GM19025 (cell line): ENCODE measurements around the gene HNMT.

Experiments
- ATAC-seq: cut with Tn5 transposase; IDR thresholded peaks from one replicate; pipeline ENCODE4 v1.9.1; 2021; ENCODE audit warnings: mild to moderate bottlenecking, low read depth, moderate library complexity; ENCODE audit not compliant: unreplicated experiment

Gene HNMT

DNA sequence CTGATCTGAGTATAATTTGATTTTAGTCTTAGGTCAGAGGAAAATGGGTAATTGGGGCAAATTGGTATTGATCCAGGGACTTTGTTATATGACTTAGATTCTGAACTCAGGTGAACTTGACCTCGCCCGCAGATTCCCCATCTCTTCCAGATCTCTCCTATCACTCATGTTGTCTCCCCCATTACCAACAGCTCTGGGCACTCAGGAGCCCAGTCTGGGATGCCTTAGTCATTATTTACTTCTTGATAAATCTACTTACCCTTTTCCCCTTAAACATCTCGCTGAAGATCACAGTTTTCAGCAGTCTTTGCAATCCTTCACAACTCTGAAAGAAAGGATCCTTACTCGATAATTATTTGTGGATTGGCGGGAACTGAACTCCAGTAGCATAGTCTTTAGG, 19.6 kb upstream of the HNMT start:
- no peak for ATAC-seq

DNA sequence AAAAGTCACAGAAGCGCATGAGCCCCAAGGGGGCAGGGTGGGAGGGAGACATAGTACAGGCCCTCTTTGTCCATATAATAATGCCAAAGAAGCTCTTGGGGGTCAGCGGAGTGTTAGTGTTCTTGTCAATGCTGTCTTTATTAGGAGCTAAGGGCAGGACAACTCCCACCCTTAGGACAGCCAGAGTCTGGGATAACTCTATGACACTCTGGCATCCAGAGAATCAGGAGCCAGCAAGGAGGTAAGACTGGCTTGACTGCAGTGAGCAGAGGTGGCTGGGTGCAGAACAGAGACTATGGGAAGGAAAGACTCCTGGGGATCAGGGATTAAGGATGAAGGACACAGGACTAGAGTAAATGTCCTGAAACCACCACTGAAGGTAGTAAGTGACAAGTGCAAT, 19.0 kb upstream of the HNMT start:
- ATAC-seq, result no peak

- no peak for ATAC-seq
Measured at GRCh38 chr2:137946227-137946626, 18.0 kb upstream of the HNMT start.

GRCh38 chr2:137947032-137947727, 17.1 kb upstream of the HNMT start:
- no peak for ATAC-seq

DNA sequence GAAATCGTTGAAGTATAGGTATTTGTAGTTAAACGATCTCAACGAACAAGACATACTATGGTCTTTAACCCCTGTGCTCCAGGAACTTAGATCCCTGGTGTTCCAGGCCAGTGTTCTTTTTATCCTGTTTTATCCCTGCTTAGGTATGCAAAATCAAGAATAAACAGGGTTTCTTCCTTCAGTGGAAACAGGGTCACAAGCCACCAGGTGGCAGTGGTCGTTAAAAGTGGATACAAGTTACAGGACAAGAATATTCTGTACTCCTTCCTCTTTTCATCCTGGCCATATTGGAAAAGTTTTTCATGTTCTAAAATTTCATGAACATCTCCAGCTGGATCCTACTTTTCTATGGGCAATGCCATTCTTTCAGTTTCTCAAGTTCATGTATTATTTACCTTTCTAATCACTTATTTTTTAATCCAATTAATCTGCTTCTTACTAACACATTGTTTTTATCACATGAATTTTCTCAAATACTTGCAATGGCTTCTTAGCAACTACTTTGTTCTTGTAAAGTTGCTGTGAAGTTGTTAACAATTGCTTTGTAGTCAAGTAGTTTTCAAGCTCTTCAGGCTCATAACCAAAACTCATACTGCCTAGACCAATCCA, 16.4 kb upstream of the HNMT start:
- no peak for ATAC-seq

- no peak for ATAC-seq
Measured at GRCh38 chr2:137948894-137949293, 15.4 kb upstream of the HNMT start.

GRCh38 chr2:137950238-137950637, 14.0 kb upstream of the HNMT start:
- ATAC-seq, result no peak

GRCh38 chr2:137951586-137951985, 12.7 kb upstream of the HNMT start:
- ATAC-seq, result no peak

DNA sequence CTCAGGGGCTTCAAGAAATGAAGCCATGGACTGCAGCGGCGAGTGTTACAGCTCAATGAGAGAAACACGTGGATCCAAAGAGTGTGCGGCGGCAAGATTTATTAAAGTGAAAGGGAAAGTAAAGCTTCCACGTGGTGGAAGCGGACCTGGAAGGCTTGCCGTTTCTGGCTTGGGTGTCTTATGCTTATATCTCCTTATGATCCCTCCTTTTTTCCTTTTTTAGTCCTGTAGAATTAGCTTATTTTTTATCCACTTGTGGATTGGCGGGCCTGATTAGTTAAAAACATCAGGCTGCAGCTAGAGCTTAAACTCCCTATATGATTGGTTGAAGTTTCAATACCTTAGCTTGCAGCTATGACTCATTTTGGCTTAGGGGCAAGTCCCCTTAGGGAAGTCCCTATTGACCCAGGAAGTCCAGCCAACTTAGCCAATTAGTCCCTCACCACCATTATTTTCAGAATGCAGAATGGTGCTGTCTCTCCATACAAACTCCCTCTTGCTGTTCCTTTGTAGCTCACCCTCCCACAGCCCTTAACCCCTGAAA, 11.6 kb upstream of the HNMT start:
- ATAC-seq, result peak; percentile 43

GRCh38 chr2:137955536-137955935, 8.7 kb upstream of the HNMT start:
- ATAC-seq, result no peak

GRCh38 chr2:137957033-137957432, 7.2 kb upstream of the HNMT start:
- no peak for ATAC-seq

DNA sequence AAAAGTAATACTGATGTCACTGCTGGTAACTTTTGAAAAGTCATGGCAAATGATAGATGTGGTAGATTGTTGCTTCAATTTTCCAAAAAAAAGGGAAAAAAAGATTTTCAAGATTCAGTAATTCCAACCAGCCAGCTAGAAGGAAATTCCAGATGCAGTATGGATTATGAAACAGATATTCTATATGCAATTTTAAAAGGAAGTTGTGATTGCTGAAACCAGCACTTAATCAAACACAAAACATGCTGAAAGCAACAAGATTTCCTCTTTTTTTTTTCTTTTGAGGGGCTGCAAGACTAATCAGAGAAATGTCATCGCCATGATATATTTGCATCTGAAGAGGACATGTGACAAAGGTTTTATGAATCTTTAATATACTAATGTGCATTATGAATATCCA, 5.1 kb upstream of the HNMT start:
- ATAC-seq, result no peak

GRCh38 chr2:137960223-137960622, 4.0 kb upstream of the HNMT start:
- no peak for ATAC-seq

DNA sequence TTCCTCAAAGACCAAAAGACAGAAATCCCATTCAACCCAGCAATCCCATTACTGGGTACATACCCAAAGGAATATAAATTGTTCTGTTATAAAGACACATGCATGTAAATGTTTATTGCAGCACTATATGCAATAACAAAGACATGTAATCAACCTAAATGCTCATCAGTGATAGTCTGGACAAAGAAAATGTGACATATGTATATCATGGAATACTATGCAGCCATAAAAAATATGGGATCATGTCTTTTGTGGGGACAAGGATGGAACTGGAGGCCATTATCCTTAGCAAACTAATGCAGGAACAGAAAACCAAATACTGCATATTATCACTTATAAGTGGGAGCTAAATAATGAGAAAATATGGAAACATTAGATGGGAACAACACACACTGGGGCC, 2.7 kb upstream of the HNMT start:
- ATAC-seq, result no peak

DNA sequence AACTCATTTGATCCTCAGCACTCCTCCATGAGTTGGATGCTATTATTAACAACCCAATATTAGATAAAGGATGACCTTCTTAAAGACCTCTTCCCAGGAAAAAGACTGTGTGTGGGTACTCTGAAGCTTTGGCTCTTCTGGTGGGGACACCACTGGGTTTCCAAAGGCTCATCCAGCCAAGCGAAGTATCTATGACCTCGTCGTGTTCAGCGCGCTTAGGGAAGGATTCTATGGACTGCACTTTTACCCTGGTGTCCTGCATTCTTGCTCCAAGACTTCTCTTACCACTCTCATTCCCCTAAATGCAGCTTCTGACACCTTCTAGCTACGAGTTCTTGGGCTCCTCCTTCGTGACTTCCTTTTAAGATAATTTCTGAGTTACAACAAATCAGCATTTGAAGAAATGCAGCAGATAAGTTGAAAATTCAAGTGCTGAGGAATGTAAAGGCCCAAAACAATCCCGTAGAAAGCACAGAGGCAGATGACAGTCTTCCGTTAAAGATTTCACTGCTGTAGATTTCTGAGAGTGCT, 673 bp upstream of the HNMT start:
- ATAC-seq, result no peak

GRCh38 chr2:137964859-137965459, 686 bp downstream of the HNMT start:
- no peak for ATAC-seq

- no peak for ATAC-seq
Measured at GRCh38 chr2:137966043-137966442, 1.8 kb downstream of the HNMT start.

DNA sequence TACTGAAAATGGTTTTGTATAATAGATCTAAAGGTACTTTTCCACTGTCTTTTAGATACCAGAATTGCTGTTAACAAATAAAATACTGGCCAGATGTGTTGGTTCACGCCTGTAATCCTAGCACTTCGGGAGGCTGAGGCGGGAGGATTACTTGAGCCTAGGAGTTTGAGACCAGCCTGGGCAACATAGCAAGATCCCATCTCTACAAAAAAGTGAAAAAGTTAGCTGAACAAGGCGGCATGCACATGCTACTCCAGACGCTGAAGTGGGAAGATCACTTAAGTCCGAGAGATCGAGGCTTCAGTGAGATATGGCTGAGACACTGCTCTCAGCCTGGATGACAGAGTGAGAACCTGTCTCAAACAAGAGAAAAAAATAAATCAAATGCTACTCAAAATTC, 2.8 kb downstream of the HNMT start:
- ATAC-seq, result no peak

GRCh38 chr2:137968477-137969417, 4.5 kb downstream of the HNMT start:
- no peak for ATAC-seq

DNA sequence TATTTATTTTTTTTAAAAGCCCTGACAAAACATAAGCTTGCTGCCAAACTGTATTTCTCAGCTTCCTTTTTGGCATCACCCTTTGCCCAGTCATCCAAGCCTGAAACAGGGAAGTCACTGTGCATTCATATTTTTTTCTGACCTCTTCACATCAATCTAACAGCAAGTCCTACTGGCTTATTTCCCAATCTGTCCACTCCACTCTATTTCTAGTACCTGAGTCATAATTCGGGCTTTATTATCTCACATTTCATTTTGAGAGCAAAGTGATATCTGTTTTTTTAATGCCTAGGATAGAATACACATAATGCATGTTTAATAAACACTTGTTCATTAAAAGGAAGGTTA, 5.1 kb downstream of the HNMT start:
- ATAC-seq, result no peak

DNA sequence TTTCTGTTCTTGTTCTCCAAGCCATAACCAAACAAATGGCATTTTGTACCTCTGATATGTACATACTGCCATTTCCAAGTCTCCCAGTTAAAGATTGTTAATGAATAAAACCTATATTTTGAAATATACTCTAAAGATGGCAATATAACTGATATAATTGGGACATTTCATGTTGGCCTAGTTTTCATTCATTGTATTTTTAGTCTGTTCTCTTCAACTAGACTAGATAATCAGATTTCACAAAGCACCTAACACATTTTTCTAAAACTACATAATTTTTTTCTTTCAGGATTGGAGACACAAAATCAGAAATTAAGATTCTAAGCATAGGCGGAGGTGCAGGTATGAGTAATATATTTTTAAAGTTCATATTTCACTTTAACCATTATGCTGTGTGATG, 5.6 kb downstream of the HNMT start:
- ATAC-seq, result no peak
